NCI-H524 treated with DMSO at 0.1 percent for 48 hours (cell line): Measurements from ENCODE around the gene SLC9A6.

ENCODE experiments used
- DNase-seq: peaks from one replicate; lab custom pipeline; 2025; lab: John Stamatoyannopoulos, UW

Gene SLC9A6

GRCh38 chrX:135985157-135985972, at the start of gene SLC9A6:
TSS of gene SLC9A6 (plus strand) at chrX:135985435. CDS start at chrX:135985659, 224 bp downstream.
- peak; percentile 64 for DNase-seq

GRCh38 chrX:135944486-135944885, 40.7 kb upstream of the SLC9A6 start:
- DNase-seq = no peak

- no peak for DNase-seq
These were observed 33.9 kb upstream of the SLC9A6 start for GRCh38 chrX:135951291-135951690.

GRCh38 chrX:135973025-135973547, 12.1 kb upstream of the SLC9A6 start:
- no peak for DNase-seq

- DNase-seq = peak; percentile 34
These were observed 11.5 kb upstream of the SLC9A6 start, which contains the start of gene MMGT1 for GRCh38 chrX:135973548-135974278. TSS of gene MMGT1 (minus strand) at chrX:135973988. CDS start at chrX:135973675, 313 bp downstream.

GRCh38 chrX:135974279-135974856, 10.9 kb upstream of the SLC9A6 start:
- DNase-seq = no peak

- no peak for DNase-seq
These were observed 9.8 kb upstream of the SLC9A6 start for GRCh38 chrX:135975421-135975820.

- no peak for DNase-seq
These were observed 7.6 kb upstream of the SLC9A6 start for GRCh38 chrX:135977611-135978010.

- DNase-seq = no peak
These were observed 4.2 kb upstream of the SLC9A6 start for GRCh38 chrX:135981010-135981409.

- DNase-seq = no peak
These were observed 3.6 kb upstream of the SLC9A6 start for GRCh38 chrX:135981668-135982067.

- DNase-seq = no peak
These were observed 2.4 kb upstream of the SLC9A6 start for GRCh38 chrX:135982860-135983259.

GRCh38 chrX:135984256-135984655, 979 bp upstream of the SLC9A6 start:
- no peak for DNase-seq

- no peak for DNase-seq
These were observed 461 bp upstream of the SLC9A6 start for GRCh38 chrX:135984791-135985156.

GRCh38 chrX:135985973-135986310, 707 bp downstream of the SLC9A6 start:
- DNase-seq = no peak

GRCh38 chrX:135988245-135988644, 3.0 kb downstream of the SLC9A6 start:
- DNase-seq = no peak

GRCh38 chrX:136015016-136015415, 29.8 kb downstream of the SLC9A6 start:
- DNase-seq = no peak

GRCh38 chrX:136016881-136017280, 31.6 kb downstream of the SLC9A6 start:
- no peak for DNase-seq

GRCh38 chrX:136019226-136019625, 34.0 kb downstream of the SLC9A6 start:
- DNase-seq = no peak

GRCh38 chrX:136021160-136021559, 35.9 kb downstream of the SLC9A6 start:
- no peak for DNase-seq

- no peak for DNase-seq
These were observed 36.7 kb downstream of the SLC9A6 start for GRCh38 chrX:136021903-136022302.

- DNase-seq = no peak
These were observed 39.9 kb downstream of the SLC9A6 start for GRCh38 chrX:136025091-136025490.

- peak; percentile 21 for DNase-seq
These were observed 43.2 kb downstream of the SLC9A6 start for GRCh38 chrX:136028383-136028984.
